ENCODE results near the gene NPIPA1.
"Not testable (repeated sequence)": the region's sequence is repeated elsewhere in the genome, so short reads cannot be mapped to it uniquely, and the experiment has no call there.

Gene NPIPA1

GRCh38 chr16:14989291-14990281 lies 52.3 kb downstream of the NPIPA1 start:
- H3K4me3 ChIP-seq (ENCODE audit: severe bottlenecking); H3K9me3 ChIP-seq (ENCODE audit: severe bottlenecking); H3K4me1 ChIP-seq (ENCODE audit: insufficient read depth, poor library complexity, severe bottlenecking); H3K27ac ChIP-seq (ENCODE audit: poor library complexity, severe bottlenecking); DNase-seq (ENCODE audit: low spot score); H3K27me3 ChIP-seq (ENCODE audit: insufficient read depth, poor library complexity, severe bottlenecking): not testable (repeated sequence)
- peak; percentile 59 for ATAC-seq (ENCODE audit: low read depth)
- H3K36me3 ChIP-seq (ENCODE audit: low read depth) = peaks cover 12% of the 10 kb centered on the region

- not testable (repeated sequence) for H3K9me3 ChIP-seq (ENCODE audit: severe bottlenecking); H3K27me3 ChIP-seq (ENCODE audit: insufficient read depth, poor library complexity, severe bottlenecking); H3K4me1 ChIP-seq (ENCODE audit: insufficient read depth, poor library complexity, severe bottlenecking); DNase-seq (ENCODE audit: low spot score); H3K27ac ChIP-seq (ENCODE audit: poor library complexity, severe bottlenecking); H3K4me3 ChIP-seq (ENCODE audit: severe bottlenecking); H3K36me3 ChIP-seq (ENCODE audit: low read depth); ATAC-seq (ENCODE audit: low read depth)
Measured at GRCh38 chr16:14993277-14994151, 56.3 kb downstream of the NPIPA1 start.

GRCh38 chr16:14996702-14997101 lies 59.5 kb downstream of the NPIPA1 start:
- ATAC-seq (ENCODE audit: low read depth); DNase-seq (ENCODE audit: low spot score); H3K27me3 ChIP-seq (ENCODE audit: insufficient read depth, poor library complexity, severe bottlenecking); H3K27ac ChIP-seq (ENCODE audit: poor library complexity, severe bottlenecking); H3K4me3 ChIP-seq (ENCODE audit: severe bottlenecking); H3K9me3 ChIP-seq (ENCODE audit: severe bottlenecking); H3K4me1 ChIP-seq (ENCODE audit: insufficient read depth, poor library complexity, severe bottlenecking): not testable (repeated sequence)
- H3K36me3 ChIP-seq (ENCODE audit: low read depth) = peaks cover 23% of the 10 kb centered on the region

- H3K4me1 ChIP-seq (ENCODE audit: insufficient read depth, poor library complexity, severe bottlenecking); ATAC-seq (ENCODE audit: low read depth); H3K9me3 ChIP-seq (ENCODE audit: severe bottlenecking); H3K27me3 ChIP-seq (ENCODE audit: insufficient read depth, poor library complexity, severe bottlenecking); DNase-seq (ENCODE audit: low spot score); H3K27ac ChIP-seq (ENCODE audit: poor library complexity, severe bottlenecking); H3K4me3 ChIP-seq (ENCODE audit: severe bottlenecking): not testable (repeated sequence)
- peaks cover 29% of the 10 kb centered on the region for H3K36me3 ChIP-seq (ENCODE audit: low read depth)
Measured at GRCh38 chr16:14998300-14998699, 61.1 kb downstream of the NPIPA1 start.

GRCh38 chr16:14999845-15000244 lies 62.6 kb downstream of the NPIPA1 start:
- not testable (repeated sequence) for H3K4me3 ChIP-seq (ENCODE audit: severe bottlenecking); H3K9me3 ChIP-seq (ENCODE audit: severe bottlenecking); ATAC-seq (ENCODE audit: low read depth); H3K4me1 ChIP-seq (ENCODE audit: insufficient read depth, poor library complexity, severe bottlenecking); H3K27me3 ChIP-seq (ENCODE audit: insufficient read depth, poor library complexity, severe bottlenecking); H3K27ac ChIP-seq (ENCODE audit: poor library complexity, severe bottlenecking); DNase-seq (ENCODE audit: low spot score)
- peaks cover 41% of the 10 kb centered on the region for H3K36me3 ChIP-seq (ENCODE audit: low read depth)
